Measurements from ENCODE around the gene MORF4L1.

GRCh38 chr15:78836333-78836732 lies 36.4 kb upstream of the MORF4L1 start:
- TF ChIP-seq, protein P1, sequence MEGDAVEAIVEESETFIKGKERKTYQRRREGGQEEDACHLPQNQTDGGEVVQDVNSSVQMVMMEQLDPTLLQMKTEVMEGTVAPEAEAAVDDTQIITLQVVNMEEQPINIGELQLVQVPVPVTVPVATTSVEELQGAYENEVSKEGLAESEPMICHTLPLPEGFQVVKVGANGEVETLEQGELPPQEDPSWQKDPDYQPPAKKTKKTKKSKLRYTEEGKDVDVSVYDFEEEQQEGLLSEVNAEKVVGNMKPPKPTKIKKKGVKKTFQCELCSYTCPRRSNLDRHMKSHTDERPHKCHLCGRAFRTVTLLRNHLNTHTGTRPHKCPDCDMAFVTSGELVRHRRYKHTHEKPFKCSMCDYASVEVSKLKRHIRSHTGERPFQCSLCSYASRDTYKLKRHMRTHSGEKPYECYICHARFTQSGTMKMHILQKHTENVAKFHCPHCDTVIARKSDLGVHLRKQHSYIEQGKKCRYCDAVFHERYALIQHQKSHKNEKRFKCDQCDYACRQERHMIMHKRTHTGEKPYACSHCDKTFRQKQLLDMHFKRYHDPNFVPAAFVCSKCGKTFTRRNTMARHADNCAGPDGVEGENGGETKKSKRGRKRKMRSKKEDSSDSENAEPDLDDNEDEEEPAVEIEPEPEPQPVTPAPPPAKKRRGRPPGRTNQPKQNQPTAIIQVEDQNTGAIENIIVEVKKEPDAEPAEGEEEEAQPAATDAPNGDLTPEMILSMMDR (conservative IDR thresholded peaks at IDR 0.05 in 1 of 2, IDR thresholded peaks at IDR 0.05 in 1 of 2; ENCODE audit: extremely low read depth in 1 of 2, insufficient read depth in 1 of 2, low read depth in 1 of 2, low read length in 2 of 2): no peak
- no peak for TF ChIP-seq EZH2 (IDR thresholded peaks at IDR 0.05; ENCODE audit: borderline replicate concordance, low read length)

Data from mammary epithelial cell (primary cell).